C1 segment of cervical spinal cord (tissue), 14 donors: ENCODE measurements around the gene DPP6.

Experiments
- DNase-seq, 14 donors: peaks; one replicate each; lab custom pipeline; 2025; lab: John Stamatoyannopoulos, UW

The DPP6 gene

DNA sequence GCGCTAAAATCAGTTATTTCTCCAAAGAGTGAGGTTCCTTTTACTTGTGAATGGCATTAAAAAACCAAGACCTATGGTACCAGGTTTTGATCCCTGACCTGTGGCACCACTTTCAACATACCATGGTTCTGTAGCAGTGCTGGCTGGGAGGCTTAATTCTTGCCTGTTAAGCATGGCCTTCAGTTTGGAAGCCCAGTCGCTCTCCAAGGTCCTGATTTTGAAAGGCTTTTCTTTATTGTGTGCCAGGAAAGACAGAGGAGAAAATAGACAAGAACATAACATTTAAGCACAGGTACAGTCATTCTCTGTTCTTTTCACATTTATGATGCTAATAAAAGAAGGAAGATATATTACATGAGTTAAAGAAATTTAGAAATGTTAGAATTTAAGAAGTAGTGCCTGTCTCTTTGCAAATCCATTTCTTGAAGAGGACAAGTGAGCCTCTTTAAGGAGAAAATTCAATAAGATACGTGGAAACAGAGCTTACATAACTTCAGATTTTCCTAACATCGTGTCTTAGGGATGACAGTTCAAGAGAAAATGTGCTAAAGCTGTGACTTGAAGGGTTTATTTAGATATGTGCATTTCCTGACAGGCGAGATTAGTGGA, 357.6 kb downstream of the DPP6 start:
- DNase-seq = no peak

DNA sequence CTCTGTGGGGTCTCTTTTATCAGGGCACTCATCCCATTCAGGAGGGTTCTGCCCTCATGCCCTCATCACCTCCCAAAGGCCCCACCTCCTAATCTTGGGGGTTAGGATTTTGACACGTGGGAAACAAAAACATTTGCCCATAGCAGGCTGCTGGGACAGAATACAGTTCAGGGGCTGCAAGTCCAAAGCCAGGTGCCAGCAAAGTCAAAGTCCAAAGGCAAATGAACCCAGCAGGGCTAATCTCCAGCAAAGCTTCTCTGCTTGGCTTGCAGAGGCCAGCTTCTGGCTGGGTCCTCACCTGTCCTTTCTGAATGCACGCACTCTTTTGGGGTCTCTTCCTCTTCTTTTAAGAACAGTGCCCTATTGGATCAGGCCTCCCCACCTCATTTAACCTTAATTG, 359.9 kb downstream of the DPP6 start:
- no peak for DNase-seq

DNA sequence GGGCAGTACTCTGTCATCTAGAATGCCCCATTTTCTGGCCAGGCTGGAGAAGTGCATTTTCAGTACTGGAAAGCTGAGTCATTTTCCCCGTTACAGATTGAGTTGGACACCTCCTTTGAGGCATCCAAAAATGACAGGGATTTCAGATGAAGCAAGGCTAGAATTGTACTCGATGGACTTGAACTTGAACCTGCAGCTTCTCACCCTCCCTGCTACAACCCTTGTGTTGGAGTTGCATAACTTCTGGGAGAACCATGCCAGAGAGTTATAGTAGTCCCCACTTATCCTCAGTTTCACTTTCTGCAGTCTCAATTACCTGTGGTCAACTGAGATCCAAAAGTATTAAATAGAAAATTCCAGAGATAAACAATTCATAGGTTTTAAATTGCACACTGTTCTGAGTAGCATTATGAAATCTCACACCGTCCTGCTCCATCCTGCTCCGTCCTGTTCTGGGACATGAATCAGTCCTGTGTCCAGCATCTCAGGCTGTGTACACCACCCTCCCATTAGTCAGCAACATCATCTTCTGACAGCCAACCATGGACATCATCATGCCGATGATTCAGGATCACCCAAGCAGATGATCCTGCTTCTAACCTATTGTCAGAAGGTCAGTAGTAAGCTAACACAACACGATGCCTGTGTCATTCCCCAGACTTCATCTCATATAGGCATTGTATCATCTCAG, 363.7 kb downstream of the DPP6 start:
- no peak for DNase-seq

DNA sequence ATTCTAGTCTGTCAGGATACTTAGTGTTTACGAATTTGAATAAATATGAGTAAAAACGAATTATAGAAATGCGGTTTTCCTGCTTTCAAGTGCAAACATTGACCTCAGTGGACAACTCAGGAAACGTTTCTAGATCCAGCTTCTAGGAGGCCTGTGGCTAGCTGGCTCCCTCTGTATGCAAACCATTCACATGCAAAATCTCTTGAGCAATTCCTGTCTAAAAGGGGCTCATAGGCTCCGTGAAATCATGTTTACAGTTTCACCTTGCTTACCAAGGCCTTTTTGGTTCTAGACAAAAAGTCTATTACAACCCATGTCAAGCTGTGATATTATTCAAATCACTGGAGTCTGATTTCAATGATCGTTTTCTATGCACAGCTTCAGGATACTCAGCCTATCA, 364.5 kb downstream of the DPP6 start:
- no peak for DNase-seq

DNA sequence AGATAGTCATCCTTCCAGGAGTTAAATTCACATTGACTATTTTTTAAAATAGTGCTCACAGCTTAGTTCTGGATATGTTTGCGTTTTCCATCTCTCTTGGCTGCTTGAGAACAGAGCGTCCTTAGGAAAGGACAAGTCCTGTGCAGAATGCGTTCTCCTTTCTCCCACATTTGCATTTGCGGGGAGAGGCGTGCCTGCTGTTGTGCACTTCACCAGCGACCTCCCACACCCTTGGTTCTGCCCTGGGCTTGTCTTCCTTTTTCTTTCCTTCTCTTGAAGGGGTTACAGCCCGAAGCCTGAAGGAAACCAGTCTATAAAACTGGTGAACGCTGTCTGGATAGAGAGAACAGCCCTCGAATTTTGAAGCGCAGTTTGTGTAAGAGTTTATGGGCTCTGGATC, 367.1 kb downstream of the DPP6 start:
- no peak for DNase-seq

DNA sequence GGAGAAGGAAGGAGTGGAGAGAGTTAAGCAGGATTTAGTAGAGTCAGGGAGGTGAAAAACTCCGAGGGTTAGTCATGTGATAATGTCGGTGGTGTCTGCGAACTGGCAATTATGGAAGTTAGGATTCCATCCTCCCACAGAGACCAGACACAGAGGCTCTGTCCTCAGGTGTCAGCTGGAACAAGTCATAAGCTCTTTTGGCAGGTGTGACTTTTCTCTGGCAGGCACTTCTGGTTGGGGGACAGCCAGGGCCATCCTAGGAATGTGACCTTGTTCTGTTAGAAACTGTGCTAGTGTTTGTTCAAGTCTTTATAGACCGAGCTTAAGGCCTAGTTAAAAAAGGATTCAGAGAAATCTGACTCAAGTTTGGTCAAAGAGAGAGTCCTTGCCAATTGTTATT, 371.0 kb downstream of the DPP6 start:
- peak in 6 of 14 donors; percentile 11 to 37 (median 28) for DNase-seq

DNA sequence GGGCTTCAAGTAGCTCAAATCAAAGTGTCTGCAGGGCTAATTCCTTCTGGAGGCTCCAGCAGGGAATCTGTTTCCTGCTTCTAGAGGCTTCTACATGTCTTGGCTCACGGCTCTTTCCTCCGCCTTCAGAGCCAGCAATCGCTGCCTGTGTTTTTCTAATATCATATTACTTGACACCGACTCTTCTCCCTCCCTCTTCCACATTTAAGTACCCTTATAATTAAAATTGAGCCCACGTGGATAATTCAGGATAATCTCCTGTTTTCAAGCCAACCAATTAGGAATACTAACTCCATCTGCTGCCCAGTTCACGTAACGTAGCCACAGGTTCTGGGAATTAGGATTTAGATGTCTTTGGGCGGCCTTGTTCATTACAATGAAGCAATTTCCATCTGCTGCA, 372.2 kb downstream of the DPP6 start:
- DNase-seq = no peak

DNA sequence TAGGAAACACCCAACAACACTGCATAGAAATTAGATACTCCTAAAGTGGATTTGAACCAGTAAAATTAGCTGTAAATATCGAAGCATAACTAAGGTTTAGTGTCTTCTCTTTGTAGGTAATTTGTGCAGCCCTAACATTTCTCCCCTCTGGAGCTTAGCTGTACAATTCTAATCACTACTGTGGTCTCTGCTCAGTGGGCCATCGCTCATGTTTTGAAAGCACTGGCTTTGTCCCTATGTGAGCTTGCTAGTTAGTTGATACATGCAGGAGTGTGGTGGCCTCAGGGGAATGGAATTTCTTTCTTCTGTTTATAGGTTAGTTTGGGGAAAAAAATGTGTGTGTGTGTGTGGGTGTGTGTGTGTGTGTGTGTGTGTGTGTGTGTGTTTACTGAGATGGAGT, 373.1 kb downstream of the DPP6 start:
- no peak for DNase-seq

DNA sequence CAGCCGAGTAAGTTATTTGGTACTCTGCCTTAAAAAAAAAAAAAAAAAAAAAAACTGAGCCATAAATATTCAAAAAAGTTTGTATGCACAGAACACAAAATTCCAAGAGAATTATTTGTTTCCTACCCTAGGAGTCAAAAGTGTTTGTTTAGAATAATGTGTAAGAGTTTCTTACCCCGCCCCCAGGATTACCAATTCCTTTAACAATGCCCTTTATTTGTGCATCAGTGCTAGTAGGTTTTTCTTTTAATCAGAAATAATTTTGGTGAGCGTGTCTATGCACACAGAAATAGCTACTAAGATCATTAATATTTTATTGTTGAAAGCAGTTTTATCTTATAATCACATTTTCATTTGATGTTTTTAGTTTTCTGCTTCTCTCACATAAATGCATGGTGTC, 374.6 kb downstream of the DPP6 start:
- DNase-seq = no peak

DNA sequence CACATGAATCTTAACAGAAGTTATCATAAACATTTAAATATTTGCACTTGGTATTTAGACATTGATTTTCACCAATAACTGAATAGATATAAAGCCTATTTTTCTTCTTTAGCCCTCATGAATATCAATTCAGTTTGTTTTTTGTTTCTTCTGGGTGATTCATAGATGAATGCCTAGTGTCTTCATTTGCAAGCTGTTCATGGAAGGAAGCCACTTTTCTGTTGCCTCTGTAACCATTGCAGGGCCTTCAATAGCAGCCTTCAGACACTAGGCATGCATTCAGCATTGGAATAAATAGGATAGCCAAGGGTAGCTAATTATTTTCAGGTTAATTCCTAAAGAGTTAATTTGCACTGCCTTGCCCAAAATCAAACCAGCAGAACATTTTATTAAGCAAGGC, 375.3 kb downstream of the DPP6 start:
- peak in 2 of 14 donors; percentile 21 to 30 for DNase-seq

DNA sequence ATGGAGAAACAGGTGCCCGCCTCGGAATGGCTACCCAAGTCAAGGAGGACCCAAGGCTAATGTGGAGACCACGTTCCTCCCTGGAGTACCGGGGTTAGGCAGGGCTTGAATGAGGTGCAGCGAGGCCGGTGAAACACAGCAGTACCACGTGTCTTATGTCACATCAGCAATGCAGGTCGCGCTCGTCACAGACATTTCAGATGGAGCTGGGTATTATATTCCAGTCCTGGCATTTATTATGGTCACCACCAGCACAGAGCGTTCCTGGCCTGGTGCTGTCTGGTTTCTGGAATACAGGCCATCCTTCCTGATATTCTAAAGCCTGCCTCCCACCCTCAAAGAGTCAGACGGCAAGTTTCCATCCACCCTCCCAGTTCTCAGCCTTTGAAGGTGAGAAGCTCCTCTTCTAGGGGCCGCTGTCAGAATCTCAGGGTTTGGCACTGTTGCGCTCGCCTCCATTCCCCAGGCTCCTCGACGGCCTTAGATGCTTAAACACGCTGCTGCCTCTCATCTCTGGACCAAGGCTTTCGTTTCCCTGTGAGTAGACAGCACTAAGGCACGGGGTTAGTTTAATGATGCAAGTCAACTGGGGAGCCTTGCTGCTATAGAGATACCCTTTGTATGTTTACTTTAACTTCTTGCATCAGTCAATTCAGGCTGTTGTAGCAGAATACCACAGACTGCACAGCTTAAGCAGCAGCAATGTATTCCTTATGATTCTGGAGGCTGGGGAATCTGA, 377.6 kb downstream of the DPP6 start:
- no peak for DNase-seq

DNA sequence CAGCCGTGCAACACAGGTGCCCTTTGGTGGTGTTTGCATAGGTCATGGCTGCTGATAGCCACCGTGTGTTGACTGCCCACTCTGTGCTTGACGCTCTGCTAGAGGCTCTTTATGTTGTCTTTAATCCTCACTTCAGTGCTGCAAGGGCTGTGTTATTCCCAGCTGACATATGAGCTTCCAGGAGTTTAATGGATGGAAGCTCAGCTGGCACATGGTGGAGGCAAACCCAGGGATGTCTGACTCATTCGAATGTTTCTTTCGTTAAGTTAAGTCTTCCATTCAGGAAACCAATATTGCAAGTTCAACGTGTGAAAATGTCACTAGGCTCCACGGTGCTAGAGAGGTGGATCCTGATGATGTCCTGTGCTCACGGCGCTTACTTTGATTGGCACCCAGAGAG, 378.4 kb downstream of the DPP6 start:
- no peak for DNase-seq

DNA sequence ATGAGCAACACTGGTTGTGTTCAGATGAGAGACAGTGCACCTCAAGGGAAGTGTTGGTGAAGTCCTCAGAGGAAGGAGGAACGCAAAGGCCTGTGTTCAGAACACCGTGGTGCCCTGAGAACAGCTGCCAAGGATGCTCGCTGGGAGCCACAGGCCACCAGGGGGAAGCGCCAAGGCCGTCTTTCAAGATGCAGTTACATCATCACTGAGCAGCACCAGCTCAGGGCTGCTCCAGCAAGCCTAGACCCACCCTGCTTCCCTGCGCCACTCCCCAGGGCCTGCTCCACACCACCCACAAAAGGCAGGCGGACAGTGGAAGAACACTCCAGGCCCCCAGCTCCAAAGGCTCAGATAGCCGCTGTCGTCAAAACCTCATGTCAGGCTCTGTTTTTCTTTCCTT, 378.8 kb downstream of the DPP6 start:
- DNase-seq = no peak

DNA sequence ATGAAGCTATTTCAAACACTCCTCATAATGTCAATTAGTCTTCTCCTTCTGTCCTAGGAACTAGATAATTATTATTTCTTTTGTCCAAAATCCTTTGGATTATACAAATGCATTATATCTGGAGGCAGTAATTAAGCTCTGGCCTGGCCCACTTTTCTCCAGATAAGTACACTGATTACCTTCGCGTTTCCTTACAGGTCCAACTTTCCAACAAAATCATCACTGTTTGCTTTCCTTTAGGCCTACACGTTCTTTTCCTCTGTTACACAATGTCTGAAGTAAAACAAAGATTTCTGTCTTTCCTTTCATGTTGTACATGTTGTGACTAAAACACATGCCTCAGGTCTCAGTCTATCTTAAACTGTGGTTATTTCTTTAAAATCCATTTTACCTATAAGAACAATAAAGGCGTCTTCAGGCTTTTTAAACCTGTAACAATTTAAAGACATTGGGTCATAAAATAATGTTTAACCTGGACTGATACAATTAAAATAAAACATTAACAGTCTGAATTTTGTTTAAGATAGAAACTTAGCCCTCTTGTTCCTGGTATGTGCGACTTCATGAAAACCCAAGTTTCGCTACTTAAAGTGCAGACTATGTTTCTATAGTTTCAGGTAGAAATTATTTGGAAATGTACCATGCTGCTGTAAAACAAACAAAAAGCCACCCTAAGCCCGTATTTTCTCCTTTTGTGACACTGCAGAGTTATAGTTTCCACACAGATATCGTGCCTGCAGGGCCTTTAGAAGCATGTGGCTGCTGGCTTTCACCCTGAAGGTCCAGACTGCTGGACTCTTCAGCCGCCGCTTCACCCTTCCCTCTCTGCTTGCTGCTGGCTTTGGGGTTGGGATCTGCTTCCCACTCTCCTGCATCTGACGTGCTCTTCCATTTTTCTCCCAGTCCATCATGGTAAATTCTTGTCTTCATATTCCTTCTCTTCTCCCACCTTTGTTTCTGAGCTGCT, 381.7 kb downstream of the DPP6 start:
- DNase-seq = no peak

DNA sequence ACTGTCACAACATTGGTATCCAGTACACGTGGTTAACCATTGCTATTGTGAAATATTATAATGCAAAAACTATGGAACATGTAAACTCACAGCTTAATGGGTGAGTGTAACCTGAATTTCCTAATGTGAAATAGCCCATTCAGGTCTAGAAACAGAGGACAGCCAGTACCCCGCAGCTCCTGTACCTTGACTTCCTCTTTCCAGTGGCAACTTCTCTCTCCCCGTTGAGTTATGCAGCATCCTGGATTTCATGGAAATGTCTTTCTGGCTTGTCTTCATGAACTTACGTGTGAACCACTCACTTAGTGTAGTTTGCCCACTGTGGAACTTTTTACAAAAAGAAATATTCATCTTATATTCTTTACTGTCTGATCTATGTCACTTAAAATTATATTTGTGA, 384.4 kb downstream of the DPP6 start:
- DNase-seq = no peak

DNA sequence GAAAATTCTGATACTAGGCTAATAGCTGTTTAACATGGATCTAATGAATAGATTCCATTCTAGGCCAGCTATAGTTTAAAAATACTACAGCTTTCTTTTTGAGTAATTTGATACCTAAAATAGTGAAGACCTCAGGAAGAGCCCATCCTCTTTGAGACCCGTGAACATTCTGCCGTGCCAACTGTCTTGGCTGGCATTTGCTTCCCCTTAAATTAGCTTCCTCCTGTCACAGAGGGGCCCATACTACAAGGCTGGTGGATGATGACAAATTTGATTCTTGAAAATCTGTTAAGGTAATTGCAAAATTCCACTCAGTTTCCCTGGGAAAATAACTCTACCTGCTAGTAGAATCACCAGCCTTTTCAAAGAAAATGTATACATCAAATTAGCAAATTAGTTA, 385.0 kb downstream of the DPP6 start:
- no peak for DNase-seq

DNA sequence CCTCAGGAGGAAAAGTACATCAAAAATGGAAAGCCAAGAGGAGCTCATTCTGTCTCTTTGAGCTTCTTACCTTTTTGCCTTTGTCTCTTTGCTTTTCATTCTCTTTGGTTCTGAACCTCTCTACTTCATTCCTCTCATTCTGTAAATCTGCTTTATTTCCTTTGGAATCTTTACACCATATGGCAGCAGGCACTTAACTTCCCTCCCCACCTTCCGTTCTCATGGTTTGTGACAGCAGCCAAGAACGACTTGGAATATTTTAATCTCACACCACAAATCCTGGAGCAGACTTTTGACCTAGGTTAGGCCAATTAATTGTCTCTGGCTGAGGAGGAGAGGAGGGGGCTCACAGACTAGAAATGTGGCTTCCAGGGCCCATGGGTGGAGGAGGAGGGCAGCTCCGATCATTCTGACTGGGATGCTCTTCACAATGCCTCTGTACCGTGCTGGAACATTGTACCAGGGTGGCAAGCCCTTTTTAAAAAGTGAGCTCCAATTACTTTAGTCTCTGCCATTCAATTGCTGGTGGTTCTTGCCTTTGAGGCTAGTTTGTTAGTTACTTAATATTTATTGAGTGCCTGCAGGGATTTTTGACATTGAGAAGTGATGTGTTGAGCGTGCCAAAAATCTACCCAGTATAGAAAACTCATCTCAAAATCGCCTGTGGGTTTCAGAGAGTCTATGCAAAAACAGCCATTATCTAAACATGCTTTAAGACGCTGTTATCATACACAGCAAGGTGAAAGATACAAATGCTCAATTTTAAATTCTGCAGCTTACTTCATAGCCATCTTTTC, 386.6 kb downstream of the DPP6 start:
- peak in 1 of 14 donors; percentile 73 for DNase-seq

DNA sequence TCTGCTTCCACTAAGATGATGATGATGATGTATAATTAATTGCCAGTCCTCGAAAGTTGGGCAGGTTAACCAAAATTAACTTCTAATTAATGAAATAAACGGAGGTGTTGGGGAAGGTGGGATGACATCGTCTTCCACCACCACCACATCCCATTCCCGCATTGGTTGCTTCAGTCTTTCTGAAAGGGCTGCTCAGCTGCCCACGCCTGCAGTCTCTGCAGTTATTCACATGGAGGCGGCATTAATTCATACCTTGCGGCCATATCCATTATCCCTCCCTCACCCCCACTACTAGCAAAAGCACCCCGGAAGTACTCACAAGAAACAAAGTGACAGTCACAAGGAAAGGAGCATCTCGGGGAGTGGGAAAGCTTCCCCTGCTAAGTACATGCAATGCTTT, 387.9 kb downstream of the DPP6 start:
- no peak for DNase-seq

DNA sequence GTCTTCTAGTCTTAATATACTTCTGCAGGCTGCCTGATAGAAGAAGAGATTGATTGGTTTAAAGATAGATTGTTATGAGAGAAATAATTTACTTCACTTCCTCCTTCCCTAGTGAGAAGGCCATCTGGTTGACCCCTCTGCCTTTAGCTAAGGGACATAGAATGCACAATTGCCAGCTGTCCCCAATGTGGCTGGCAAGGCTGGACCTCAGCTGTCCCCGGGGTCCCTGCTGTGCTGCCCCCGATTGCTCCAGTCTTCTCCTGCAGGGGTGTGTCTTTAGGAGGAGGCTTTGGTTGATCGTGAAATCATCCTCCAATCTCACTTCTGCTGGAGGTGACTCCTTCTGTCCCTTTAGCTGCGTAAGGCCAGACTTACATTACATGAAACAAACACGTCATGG, 388.5 kb downstream of the DPP6 start:
- DNase-seq = peak in 1 of 14 donors; percentile 53

DNA sequence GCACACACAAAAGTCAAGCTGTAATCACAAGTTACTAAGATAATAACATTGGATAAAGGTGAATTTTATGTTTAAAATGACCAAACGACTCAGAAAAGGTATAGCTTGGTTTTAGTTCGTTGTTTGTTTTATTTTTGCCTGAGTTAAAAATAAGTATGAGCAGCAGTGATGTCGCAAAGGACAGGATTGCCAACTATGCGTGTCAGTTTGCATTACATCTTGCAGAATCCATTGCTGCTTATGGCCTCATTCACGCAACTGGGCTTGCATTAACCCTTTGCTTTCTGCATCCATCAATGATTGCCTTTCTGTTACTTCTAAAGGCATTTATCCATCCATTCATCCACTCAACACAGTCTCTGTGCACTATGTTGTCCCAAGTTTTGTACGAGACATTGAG, 389.6 kb downstream of the DPP6 start:
- DNase-seq = no peak

DNA sequence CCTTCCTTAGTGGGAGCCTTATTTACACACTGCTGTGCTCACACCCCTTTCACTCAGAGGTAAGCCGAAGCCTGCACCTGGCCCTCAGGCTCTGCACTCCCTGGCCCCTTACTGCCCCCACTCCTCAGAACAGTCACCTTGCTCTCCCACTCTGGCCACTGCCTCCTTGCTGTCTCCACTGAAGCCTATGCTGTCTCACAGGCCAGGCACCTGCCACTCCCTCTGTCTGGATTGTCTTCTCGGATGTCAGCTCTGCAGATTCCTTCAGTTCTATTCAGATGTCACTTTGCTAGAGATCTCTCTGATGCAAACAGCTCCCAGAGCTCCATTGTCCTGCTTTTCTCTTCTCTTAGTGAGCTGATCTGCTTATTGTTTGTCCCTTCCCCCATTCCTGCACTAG, 390.7 kb downstream of the DPP6 start:
- no peak for DNase-seq
